SK-N-SH (cell line): ENCODE measurements around the gene SNAI3.

Source experiments
- CTCF ChIP-seq: fragments of 200-600 bp; sonication (generic); IDR thresholded peaks from 2 replicates; pipeline ENCODE4 v1.6.1; 2017; ENCODE audit warnings: antibody characterized with exemption, mild to moderate bottlenecking, moderate library complexity
- EP300 ChIP-seq, 2 experiments: IDR thresholded peaks; 2 replicates each; pipeline versions ENCODE4 v1.4.0 to v1.6.1; 2012; ENCODE audit warnings: borderline replicate concordance in 1 of 2, low read depth in 1 of 2, low read length in 1 of 2
- EZH2phosphoT487 ChIP-seq: fragments of 200-600 bp; sonication (generic); IDR thresholded peaks from 2 replicates; pipeline ENCODE4 v1.6.1; 2017; ENCODE audit warnings: low read depth, mixed run types, mild to moderate bottlenecking, antibody characterized with exemption, moderate library complexity, borderline replicate concordance
- FOXJ3 ChIP-seq: sonication (generic); formaldehyde crosslinking; IDR thresholded peaks from 2 replicates; pipeline ENCODE4 v1.5.1; 2020; ENCODE audit warnings: mild to moderate bottlenecking, missing genetic modification reagents
- GABPA ChIP-seq: IDR thresholded peaks from 2 replicates; pipeline ENCODE4 v1.4.0; 2012; ENCODE audit warnings: low read depth, mild to moderate bottlenecking
- JUND ChIP-seq: IDR thresholded peaks from 2 replicates; pipeline ENCODE4 v1.4.0; 2012
- NFIC ChIP-seq: IDR thresholded peaks from 2 replicates; pipeline ENCODE4 v1.4.0; 2012; ENCODE audit warnings: borderline replicate concordance
- POLR2AphosphoS5 ChIP-seq: IDR thresholded peaks from 2 replicates; pipeline ENCODE4 v1.6.1; 2012; ENCODE audit warnings: low read depth, low read length
- RAD21 ChIP-seq: IDR thresholded peaks from 2 replicates; pipeline ENCODE4 v1.6.1; 2012; ENCODE audit warnings: mild to moderate bottlenecking, low read length
- RFX5 ChIP-seq: IDR thresholded peaks from 2 replicates; pipeline ENCODE4 v1.6.1; 2012; ENCODE audit warnings: mild to moderate bottlenecking, improper control_type of control experiment, low read length
- TAF1 ChIP-seq: IDR thresholded peaks from 2 replicates; pipeline ENCODE4 v1.6.1; 2012; ENCODE audit warnings: low read depth, mild to moderate bottlenecking, low read length, moderate library complexity, borderline replicate concordance
- YY1 ChIP-seq: IDR thresholded peaks from 2 replicates; pipeline ENCODE4 v1.4.0; 2012; ENCODE audit warnings: low read depth, mild to moderate bottlenecking
- TF ChIP-seq, protein P1 (sequence below): IDR thresholded peaks from 2 replicates; pipeline ENCODE4 v1.6.1; 2012; ENCODE audit warnings: mild to moderate bottlenecking, low read depth, low read length, moderate library complexity
- TF ChIP-seq, protein P2 (sequence below): fragments of 150-350 bp; IDR thresholded peaks from 2 replicates; pipeline ENCODE4 v1.6.1; 2017; ENCODE audit warnings: antibody characterized with exemption, low read length, low read depth, borderline replicate concordance

DNA sequence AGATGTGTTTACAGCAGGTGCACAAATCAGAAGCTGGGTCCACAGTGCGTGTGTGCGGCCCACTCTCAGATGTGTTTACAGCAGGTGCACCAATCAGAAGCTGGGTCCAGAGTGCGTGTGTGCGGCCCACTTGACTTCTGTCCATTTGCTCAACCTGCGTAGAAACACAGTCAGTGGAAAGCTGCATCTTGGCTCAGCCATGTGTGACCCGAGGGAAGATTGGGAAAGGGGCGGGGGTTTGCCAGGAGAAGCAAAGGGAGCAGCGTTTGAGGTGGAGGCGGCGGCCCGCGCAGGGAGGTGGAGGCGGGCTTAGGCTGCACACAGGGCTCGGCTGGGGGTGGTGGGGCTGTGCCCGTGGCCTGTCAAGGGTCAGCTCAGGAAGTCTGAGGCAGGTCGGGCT is 24.2 kb upstream of the SNAI3 start:
- TF ChIP-seq NFIC (no peak), CTCF (no peak), EZH2phosphoT487 (no peak), FOXJ3 (CRISPR knock-in tag) (no peak), YY1 (no peak), JUND (no peak), TAF1 (no peak), GABPA (no peak), POLR2AphosphoS5 (no peak), RAD21 (no peak), RFX5 (no peak), EP300 (IDR thresholded peaks at IDR 0.05; ENCODE audit: borderline replicate concordance in 1 of 2, low read depth in 1 of 2, low read length in 1 of 2) (no peak)
- TF ChIP-seq, protein P1, sequence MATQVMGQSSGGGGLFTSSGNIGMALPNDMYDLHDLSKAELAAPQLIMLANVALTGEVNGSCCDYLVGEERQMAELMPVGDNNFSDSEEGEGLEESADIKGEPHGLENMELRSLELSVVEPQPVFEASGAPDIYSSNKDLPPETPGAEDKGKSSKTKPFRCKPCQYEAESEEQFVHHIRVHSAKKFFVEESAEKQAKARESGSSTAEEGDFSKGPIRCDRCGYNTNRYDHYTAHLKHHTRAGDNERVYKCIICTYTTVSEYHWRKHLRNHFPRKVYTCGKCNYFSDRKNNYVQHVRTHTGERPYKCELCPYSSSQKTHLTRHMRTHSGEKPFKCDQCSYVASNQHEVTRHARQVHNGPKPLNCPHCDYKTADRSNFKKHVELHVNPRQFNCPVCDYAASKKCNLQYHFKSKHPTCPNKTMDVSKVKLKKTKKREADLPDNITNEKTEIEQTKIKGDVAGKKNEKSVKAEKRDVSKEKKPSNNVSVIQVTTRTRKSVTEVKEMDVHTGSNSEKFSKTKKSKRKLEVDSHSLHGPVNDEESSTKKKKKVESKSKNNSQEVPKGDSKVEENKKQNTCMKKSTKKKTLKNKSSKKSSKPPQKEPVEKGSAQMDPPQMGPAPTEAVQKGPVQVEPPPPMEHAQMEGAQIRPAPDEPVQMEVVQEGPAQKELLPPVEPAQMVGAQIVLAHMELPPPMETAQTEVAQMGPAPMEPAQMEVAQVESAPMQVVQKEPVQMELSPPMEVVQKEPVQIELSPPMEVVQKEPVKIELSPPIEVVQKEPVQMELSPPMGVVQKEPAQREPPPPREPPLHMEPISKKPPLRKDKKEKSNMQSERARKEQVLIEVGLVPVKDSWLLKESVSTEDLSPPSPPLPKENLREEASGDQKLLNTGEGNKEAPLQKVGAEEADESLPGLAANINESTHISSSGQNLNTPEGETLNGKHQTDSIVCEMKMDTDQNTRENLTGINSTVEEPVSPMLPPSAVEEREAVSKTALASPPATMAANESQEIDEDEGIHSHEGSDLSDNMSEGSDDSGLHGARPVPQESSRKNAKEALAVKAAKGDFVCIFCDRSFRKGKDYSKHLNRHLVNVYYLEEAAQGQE, result no peak
- TF ChIP-seq, protein P2, sequence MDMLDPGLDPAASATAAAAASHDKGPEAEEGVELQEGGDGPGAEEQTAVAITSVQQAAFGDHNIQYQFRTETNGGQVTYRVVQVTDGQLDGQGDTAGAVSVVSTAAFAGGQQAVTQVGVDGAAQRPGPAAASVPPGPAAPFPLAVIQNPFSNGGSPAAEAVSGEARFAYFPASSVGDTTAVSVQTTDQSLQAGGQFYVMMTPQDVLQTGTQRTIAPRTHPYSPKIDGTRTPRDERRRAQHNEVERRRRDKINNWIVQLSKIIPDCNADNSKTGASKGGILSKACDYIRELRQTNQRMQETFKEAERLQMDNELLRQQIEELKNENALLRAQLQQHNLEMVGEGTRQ, result no peak
